ENCODE results near the gene RAB1A. TPM values are rescaled to one million over a fixed set of nuclear protein-coding genes. Genes with fewer than 3 reads are reported as not detected.

RAB1A gene
- total and polyA plus RNA-seq, 9 of the 15 experiments (the other 6 are each of a cell fraction or from before 2014, with no cell fraction given): 43.8 to 163 (median 67.7) TPM

DNA sequence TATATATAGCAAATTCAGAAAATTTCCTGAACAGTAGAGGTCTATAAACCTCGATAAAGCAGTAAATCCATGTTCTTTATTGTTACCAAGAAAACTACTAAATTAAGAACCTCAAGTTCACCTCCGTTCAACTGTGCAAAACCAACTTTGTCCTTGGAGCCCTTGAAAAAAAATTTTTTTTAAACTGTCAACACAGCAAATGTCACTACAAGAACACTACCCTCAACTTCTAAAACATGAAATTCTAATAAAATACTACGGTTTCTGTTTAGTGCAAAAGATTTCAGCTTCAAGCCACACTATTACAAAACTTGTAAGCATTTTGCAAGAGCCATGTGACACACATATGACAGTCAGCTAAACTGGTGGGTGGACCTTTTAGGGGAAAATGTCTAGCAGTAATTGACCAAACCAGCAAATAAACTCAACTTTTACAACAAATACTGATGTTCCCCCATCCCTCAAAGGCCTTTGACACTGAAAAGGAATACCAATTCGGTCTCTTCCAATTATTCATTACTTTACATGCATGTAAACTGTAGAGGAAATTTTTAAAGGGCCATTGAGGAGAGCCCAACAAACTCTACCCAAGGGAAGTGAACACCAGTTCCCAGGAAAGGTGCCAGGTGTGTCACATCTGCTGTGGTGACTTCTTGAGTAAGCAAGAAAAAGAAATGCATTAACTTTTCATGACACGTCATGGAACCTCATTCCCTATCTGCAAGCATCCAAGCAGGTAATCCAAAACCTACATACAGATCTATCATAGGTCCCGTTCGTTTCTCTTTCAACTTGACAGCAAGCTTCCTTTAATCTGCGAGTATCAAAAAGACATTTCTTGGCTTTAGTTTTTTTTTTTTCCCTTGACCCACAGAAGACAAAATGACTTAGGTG lies 1.4 kb downstream of the RAB1A start:
- ChIA-PET CTCF (ENCODE audit: low intra/inter-chr PET ratio) (interaction anchor here (0.6 kb wide), 1 partner anchor 282 kb away, joined by 4 read pairs; no protein-coding TSS in a partner anchor), POLR2A (interaction anchor here (0.6 to 2.7 kb wide), 10 partner anchors 10 to 412 kb away, joined by 3 to 30 read pairs (median 5); no protein-coding TSS in a partner anchor)
- H3K79me2 ChIP-seq (ENCODE audit: control insufficient read depth, insufficient read depth, low read length): peaks cover 64% of the 10 kb centered on the region
- H3K9me1 ChIP-seq (ENCODE audit: control insufficient read depth, insufficient read depth, low read length): no peaks in the 10 kb centered on the region
- in situ Hi-C loops (cut with MboI): no loop called here
- intact Hi-C loops (cut with micrococcal nuclease): no loop called here
- H4K20me1 ChIP-seq (replicated peaks; ENCODE audit: control insufficient read depth, insufficient read depth, low read length): peaks cover 10% of the 10 kb centered on the region
- H3K27me3 ChIP-seq (ENCODE audit: control insufficient read depth in 2 of 2, insufficient read depth in 2 of 2, low read length in 2 of 2): no peaks in the 10 kb centered on the region
- peak overlapping the region; percentile 100 for H3K4me3 ChIP-seq
- no peak overlapping the region for H2AFZ ChIP-seq (ENCODE audit: low read depth, low read length)
- no peak for ATAC-seq
- BruUV-seq (replicated peaks): no TSS peak
- peak overlapping the region in 1 of 2 experiments; percentile 98; a peak in 2 of 4 replicates for H3K9ac ChIP-seq (ENCODE audit: insufficient read depth in 1 of 2, low read depth in 2 of 2, low read length in 2 of 2)
- 8% methylated on average over 8 of the region's 8 CpGs for WGBS (ENCODE audit: insufficient coverage, low coverage, missing lambda C conversion rate)
- DNase-seq (ENCODE audit: extremely low read depth in 1 of 4, low spot score in 3 of 4): no peak
- peak overlapping the region; percentile 99 for H3K27ac ChIP-seq (ENCODE audit: extremely low read depth, low read depth, low read length)
- FAIRE-seq: peak; percentile 58
- H3K36me3 ChIP-seq (ENCODE audit: control insufficient read depth, insufficient read depth, low read length): peaks cover 4% of the 10 kb centered on the region; the same call in 2 of the 3 replicates
- H3K9me3 ChIP-seq (replicated peaks; ENCODE audit: control insufficient read depth, insufficient read depth, low read depth, low read length): no peaks in the 10 kb centered on the region
- H3K4me2 ChIP-seq (ENCODE audit: insufficient read depth, low read length): peak overlapping the region; percentile 93
- H3K4me1 ChIP-seq (replicated peaks in 1 of 2; ENCODE audit: control insufficient read depth in 2 of 2, insufficient read depth in 2 of 2, low read length in 2 of 2): peaks cover 21 to 32% of the 10 kb centered on the region in 2 experiments
- TF ChIP-seq ATF1 (CRISPR knock-in tag; IDR thresholded peaks at IDR 0.05) (no peak), ATF1 (tag; IDR thresholded peaks at IDR 0.05) (peak; percentile 16; the same call in 1 of the 2 replicates), RBFOX2 (IDR thresholded peaks at IDR 0.05; ENCODE audit: low read depth, low read length) (0 out of 2 replicates have a peak, but pooled peaks have one; percentile 17), BDP1 (IDR thresholded peaks at IDR 0.05; ENCODE audit: insufficient read depth, insufficient read length) (no peak), SUPT5H (IDR thresholded peaks at IDR 0.05) (no peak), EP300 (IDR thresholded peaks at IDR 0.05; ENCODE audit: low read length) (no peak), CCNT2 (IDR thresholded peaks at IDR 0.05; ENCODE audit: borderline replicate concordance, extremely low read depth, insufficient read length, low read depth, low read length) (no peak), CREM (IDR thresholded peaks at IDR 0.05; ENCODE audit: low read depth) (peak; percentile 14; the same call in 1 of the 2 replicates), POLR2H (tag; IDR thresholded peaks at IDR 0.05; ENCODE audit: low read depth) (0 out of 2 replicates have a peak, but pooled peaks have one; percentile 11), LEF1 (IDR thresholded peaks at IDR 0.05) (no peak), MAFF (IDR thresholded peaks at IDR 0.05; ENCODE audit: low read length) (no peak), EZH2 (IDR thresholded peaks at IDR 0.05; ENCODE audit: borderline replicate concordance, low read depth, low read length) (no peak), TARDBP (IDR thresholded peaks at IDR 0.05) (no peak)
- TF ChIP-seq, protein P1, sequence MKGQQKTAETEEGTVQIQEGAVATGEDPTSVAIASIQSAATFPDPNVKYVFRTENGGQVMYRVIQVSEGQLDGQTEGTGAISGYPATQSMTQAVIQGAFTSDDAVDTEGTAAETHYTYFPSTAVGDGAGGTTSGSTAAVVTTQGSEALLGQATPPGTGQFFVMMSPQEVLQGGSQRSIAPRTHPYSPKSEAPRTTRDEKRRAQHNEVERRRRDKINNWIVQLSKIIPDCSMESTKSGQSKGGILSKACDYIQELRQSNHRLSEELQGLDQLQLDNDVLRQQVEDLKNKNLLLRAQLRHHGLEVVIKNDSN (CRISPR knock-in tag; IDR thresholded peaks at IDR 0.05): no peak
- TF ChIP-seq, protein P2, sequence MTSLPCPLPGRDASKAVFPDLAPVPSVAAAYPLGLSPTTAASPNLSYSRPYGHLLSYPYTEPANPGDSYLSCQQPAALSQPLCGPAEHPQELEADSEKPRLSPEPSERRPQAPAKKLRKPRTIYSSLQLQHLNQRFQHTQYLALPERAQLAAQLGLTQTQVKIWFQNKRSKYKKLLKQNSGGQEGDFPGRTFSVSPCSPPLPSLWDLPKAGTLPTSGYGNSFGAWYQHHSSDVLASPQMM (CRISPR knock-in tag; IDR thresholded peaks at IDR 0.05): no peak
- TF ChIP-seq, protein P3, sequence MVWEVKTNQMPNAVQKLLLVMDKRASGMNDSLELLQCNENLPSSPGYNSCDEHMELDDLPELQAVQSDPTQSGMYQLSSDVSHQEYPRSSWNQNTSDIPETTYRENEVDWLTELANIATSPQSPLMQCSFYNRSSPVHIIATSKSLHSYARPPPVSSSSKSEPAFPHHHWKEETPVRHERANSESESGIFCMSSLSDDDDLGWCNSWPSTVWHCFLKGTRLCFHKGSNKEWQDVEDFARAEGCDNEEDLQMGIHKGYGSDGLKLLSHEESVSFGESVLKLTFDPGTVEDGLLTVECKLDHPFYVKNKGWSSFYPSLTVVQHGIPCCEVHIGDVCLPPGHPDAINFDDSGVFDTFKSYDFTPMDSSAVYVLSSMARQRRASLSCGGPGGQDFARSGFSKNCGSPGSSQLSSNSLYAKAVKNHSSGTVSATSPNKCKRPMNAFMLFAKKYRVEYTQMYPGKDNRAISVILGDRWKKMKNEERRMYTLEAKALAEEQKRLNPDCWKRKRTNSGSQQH (CRISPR knock-in tag; IDR thresholded peaks at IDR 0.05): no peak

All from K562 (cell line).